A673 (cell line): ENCODE measurements around the gene ALDOA.

Source experiments
- EZH2 ChIP-seq: fragments of 200-600 bp; sonication (generic); IDR thresholded peaks from 2 replicates; pipeline ENCODE4 v1.6.1; 2017; ENCODE audit warnings: borderline replicate concordance, low read depth, mild to moderate bottlenecking, mixed read lengths, antibody characterized with exemption, low read length; ENCODE audit not compliant: poor library complexity, severe bottlenecking
- TF ChIP-seq, protein P1 (sequence below): fragments of 300-800, 200-600 bp; sonication (generic); conservative IDR thresholded peaks from 2 replicates; pipeline ENCODE4 v1.5.1; 2017; ENCODE audit warnings: low read depth, mild to moderate bottlenecking, antibody characterized with exemption, low read length, moderate library complexity, mixed read lengths

DNA sequence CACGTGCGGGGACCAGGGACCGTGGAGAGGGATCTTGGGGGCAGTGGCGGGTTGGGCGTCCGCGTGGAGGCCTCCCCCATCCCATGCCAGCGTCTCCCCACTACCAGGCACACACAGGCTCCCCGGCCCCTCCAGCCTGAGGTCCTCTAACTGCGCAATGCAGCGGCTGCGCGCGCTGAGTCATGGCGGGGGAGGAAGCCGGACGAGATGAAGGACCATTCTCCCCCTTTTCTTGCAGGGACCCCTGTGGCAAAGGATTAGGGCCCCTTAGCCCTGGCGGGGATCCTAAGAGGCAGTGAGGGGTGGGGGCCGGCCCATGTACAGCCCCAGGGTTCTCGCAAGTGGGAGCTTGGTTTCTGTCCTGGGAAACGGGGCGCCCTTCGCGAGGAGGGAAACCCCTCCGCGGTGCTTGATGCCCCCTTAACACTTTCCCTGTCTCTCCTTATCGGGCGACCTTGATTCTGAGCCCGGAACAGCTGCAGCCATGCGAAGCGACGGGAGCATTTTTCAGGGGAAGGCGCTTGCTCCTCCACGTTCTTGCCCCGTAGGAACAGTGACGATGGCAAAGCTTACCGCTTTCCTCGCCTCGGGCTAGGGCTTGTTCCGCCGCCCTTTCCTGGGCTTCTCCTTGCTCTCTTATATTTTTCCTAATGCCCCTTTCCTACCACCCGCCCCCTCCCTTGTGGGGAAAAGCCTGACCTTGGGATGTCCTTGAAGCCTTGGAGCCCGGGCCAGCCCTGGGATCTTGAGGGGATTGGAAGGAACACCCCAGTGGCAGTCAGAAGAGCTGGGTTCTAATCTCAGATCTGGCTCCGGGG is 592 bp downstream of the ALDOA start:
- TF ChIP-seq, protein P1, sequence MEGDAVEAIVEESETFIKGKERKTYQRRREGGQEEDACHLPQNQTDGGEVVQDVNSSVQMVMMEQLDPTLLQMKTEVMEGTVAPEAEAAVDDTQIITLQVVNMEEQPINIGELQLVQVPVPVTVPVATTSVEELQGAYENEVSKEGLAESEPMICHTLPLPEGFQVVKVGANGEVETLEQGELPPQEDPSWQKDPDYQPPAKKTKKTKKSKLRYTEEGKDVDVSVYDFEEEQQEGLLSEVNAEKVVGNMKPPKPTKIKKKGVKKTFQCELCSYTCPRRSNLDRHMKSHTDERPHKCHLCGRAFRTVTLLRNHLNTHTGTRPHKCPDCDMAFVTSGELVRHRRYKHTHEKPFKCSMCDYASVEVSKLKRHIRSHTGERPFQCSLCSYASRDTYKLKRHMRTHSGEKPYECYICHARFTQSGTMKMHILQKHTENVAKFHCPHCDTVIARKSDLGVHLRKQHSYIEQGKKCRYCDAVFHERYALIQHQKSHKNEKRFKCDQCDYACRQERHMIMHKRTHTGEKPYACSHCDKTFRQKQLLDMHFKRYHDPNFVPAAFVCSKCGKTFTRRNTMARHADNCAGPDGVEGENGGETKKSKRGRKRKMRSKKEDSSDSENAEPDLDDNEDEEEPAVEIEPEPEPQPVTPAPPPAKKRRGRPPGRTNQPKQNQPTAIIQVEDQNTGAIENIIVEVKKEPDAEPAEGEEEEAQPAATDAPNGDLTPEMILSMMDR, result no peak
- TF ChIP-seq EZH2, result no peak
